ENCODE measurements around the gene GPR15LG. TPM values are rescaled to one million over a fixed set of nuclear protein-coding genes. Genes with fewer than 3 reads are reported as not detected.

Gene GPR15LG
- total RNA-seq, 1 experiment from 2014 or later = not detected

DNA sequence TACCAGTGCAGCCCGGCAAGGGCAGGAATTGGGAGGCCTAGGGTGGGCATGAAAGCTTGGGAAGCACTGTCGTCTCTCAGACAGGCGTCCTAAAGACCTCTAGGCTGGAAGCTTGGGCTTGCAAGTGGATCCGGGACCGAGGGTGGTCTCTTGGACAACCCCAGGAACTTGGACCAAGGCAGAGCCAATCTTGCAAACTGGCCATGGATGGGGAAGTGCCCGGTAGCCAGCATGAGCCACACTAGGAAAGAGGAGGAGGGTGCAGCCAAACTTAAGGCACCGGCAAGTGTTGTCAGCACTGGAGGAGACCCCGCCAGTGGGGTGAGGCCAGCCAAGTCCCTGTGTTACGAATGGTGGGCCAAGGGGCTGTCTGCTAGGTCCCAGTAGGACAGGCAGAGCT lies 43.2 kb downstream of the GPR15LG start (continued):
- TF ChIP-seq, protein P1, sequence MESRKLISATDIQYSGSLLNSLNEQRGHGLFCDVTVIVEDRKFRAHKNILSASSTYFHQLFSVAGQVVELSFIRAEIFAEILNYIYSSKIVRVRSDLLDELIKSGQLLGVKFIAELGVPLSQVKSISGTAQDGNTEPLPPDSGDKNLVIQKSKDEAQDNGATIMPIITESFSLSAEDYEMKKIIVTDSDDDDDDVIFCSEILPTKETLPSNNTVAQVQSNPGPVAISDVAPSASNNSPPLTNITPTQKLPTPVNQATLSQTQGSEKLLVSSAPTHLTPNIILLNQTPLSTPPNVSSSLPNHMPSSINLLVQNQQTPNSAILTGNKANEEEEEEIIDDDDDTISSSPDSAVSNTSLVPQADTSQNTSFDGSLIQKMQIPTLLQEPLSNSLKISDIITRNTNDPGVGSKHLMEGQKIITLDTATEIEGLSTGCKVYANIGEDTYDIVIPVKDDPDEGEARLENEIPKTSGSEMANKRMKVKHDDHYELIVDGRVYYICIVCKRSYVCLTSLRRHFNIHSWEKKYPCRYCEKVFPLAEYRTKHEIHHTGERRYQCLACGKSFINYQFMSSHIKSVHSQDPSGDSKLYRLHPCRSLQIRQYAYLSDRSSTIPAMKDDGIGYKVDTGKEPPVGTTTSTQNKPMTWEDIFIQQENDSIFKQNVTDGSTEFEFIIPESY (IDR thresholded peaks at IDR 0.05; ENCODE audit: extremely low read depth, insufficient replicate concordance, low read length) = no peak
- TF ChIP-seq EZH2 (IDR thresholded peaks at IDR 0.05) (no peak), ZFX (IDR thresholded peaks at IDR 0.05) (no peak), EZH2phosphoT487 (IDR thresholded peaks at IDR 0.05; ENCODE audit: borderline replicate concordance) (no peak), ZNF274 (IDR thresholded peaks at IDR 0.05; ENCODE audit: low read depth, low read length) (no peak), FOSL1 (IDR thresholded peaks at IDR 0.05; ENCODE audit: low read depth) (no peak), SRF (IDR thresholded peaks at IDR 0.05; ENCODE audit: low read depth) (no peak)
- TF ChIP-seq, protein P2, sequence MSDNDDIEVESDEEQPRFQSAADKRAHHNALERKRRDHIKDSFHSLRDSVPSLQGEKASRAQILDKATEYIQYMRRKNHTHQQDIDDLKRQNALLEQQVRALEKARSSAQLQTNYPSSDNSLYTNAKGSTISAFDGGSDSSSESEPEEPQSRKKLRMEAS (IDR thresholded peaks at IDR 0.05) = no peak
- TF ChIP-seq, protein P3, sequence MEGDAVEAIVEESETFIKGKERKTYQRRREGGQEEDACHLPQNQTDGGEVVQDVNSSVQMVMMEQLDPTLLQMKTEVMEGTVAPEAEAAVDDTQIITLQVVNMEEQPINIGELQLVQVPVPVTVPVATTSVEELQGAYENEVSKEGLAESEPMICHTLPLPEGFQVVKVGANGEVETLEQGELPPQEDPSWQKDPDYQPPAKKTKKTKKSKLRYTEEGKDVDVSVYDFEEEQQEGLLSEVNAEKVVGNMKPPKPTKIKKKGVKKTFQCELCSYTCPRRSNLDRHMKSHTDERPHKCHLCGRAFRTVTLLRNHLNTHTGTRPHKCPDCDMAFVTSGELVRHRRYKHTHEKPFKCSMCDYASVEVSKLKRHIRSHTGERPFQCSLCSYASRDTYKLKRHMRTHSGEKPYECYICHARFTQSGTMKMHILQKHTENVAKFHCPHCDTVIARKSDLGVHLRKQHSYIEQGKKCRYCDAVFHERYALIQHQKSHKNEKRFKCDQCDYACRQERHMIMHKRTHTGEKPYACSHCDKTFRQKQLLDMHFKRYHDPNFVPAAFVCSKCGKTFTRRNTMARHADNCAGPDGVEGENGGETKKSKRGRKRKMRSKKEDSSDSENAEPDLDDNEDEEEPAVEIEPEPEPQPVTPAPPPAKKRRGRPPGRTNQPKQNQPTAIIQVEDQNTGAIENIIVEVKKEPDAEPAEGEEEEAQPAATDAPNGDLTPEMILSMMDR (IDR thresholded peaks at IDR 0.05 in 2 of 3, conservative IDR thresholded peaks at IDR 0.05 in 1 of 3; ENCODE audit: borderline replicate concordance in 1 of 3, insufficient read depth in 1 of 3, low read depth in 2 of 3, low read length in 2 of 3) = no peak

DNA sequence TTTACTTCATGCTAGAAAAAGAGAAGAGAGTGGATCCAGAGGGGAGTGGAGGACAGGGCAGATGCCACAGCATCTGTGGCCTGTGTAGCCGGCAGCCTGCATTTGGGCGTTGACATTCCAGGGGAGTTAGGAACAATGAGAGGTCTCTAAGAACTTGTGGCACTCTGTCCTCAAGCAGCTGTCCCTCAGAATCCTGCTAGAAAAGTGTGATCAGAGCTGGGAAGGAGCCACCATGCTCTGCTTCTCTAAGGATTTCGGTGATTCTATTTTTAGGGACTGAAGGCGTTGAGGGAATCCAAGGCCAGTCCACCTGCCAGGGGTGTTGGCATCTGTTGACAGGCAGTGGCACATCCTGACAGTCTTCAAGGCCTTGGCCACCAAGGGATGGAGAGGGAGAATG lies 44.1 kb downstream of the GPR15LG start:
- Histone ChIP-seq H3K4me2 (ENCODE audit: low read length) (no peak overlapping the region), H3K9ac (ENCODE audit: low read length) (no peak overlapping the region), H3K9me3 (ENCODE audit: control insufficient read depth in 1 of 2, insufficient read depth in 1 of 2, low read depth in 1 of 2, low read length in 2 of 2) (0 out of 4 replicates have a peak, but pooled peaks cover 0 to 4% of the 10 kb centered on the region in 2 experiments), H3K27me3 (ENCODE audit: insufficient read depth, low read length) (peaks cover 8% of the 10 kb centered on the region; the same call in 1 of the 2 replicates), H4K20me1 (ENCODE audit: insufficient read depth) (no peaks in the 10 kb centered on the region), H3K4me1 (ENCODE audit: control insufficient read depth in 1 of 2, insufficient read depth in 2 of 2, low read length in 2 of 2) (no peaks in the 10 kb centered on the region), H3K9me2 (ENCODE audit: insufficient read depth) (no peaks in the 10 kb centered on the region), H3K79me2 (ENCODE audit: insufficient read depth, low read length) (no peaks in the 10 kb centered on the region), H3K36me3 (ENCODE audit: control insufficient read depth in 1 of 2, insufficient read depth in 2 of 2, low read length in 2 of 2) (no peaks in the 10 kb centered on the region), H2AFZ (ENCODE audit: low read depth, low read length, poor library complexity, severe bottlenecking) (no peak overlapping the region), H3K4me3 (replicated peaks in 1 of 2; ENCODE audit: low read depth in 1 of 2, low read length in 2 of 2) (no peak overlapping the region), H3K27ac (ENCODE audit: low read depth, low read length) (no peak overlapping the region)
- no peak for DNase-seq (ENCODE audit: low read depth, low spot score)
- intact Hi-C loops (cut with micrococcal nuclease) = no loop called here
- ChIA-PET POLR2A (no interaction called here), CTCF (no interaction called here), RAD21 (ENCODE audit: low non-redundant PET in 1 of 2, low total read pairs in 2 of 2, uncharacterized antibody in 2 of 2, unreplicated experiment in 2 of 2) (no interaction called here)
- BruUV-seq (replicated peaks) = no TSS peak
- ATAC-seq = no peak
- TF ChIP-seq POLR2AphosphoS5 (IDR thresholded peaks at IDR 0.05; ENCODE audit: low read depth, low read length) (no peak), CBX3 (IDR thresholded peaks at IDR 0.05; ENCODE audit: low read depth) (no peak), JUND (IDR thresholded peaks at IDR 0.05) (no peak), ZFX (IDR thresholded peaks at IDR 0.05) (no peak), YY1 (IDR thresholded peaks at IDR 0.05; ENCODE audit: extremely low read depth, insufficient replicate concordance, low read depth, low read length) (no peak), RAD21 (IDR thresholded peaks at IDR 0.05; ENCODE audit: low read depth) (no peak), ZNF274 (IDR thresholded peaks at IDR 0.05; ENCODE audit: low read depth, low read length) (no peak)
- TF ChIP-seq, protein P4, sequence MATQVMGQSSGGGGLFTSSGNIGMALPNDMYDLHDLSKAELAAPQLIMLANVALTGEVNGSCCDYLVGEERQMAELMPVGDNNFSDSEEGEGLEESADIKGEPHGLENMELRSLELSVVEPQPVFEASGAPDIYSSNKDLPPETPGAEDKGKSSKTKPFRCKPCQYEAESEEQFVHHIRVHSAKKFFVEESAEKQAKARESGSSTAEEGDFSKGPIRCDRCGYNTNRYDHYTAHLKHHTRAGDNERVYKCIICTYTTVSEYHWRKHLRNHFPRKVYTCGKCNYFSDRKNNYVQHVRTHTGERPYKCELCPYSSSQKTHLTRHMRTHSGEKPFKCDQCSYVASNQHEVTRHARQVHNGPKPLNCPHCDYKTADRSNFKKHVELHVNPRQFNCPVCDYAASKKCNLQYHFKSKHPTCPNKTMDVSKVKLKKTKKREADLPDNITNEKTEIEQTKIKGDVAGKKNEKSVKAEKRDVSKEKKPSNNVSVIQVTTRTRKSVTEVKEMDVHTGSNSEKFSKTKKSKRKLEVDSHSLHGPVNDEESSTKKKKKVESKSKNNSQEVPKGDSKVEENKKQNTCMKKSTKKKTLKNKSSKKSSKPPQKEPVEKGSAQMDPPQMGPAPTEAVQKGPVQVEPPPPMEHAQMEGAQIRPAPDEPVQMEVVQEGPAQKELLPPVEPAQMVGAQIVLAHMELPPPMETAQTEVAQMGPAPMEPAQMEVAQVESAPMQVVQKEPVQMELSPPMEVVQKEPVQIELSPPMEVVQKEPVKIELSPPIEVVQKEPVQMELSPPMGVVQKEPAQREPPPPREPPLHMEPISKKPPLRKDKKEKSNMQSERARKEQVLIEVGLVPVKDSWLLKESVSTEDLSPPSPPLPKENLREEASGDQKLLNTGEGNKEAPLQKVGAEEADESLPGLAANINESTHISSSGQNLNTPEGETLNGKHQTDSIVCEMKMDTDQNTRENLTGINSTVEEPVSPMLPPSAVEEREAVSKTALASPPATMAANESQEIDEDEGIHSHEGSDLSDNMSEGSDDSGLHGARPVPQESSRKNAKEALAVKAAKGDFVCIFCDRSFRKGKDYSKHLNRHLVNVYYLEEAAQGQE (IDR thresholded peaks at IDR 0.05; ENCODE audit: low read depth) = no peak
- TF ChIP-seq, protein P3 (IDR thresholded peaks at IDR 0.05 in 2 of 3, conservative IDR thresholded peaks at IDR 0.05 in 1 of 3; ENCODE audit: borderline replicate concordance in 1 of 3, insufficient read depth in 1 of 3, low read depth in 2 of 3, low read length in 2 of 3) = no peak
